CD8-positive, alpha-beta memory T cell (primary cell): Measurements from ENCODE around the gene PLA2R1. TPM values are rescaled to one million over a fixed set of nuclear protein-coding genes. Genes with fewer than 3 reads are reported as not detected.

ENCODE experiments used
- CTCF ChIA-PET: fragments of 350-600 bp; sonication (Branson Sonifier 250); formaldehyde crosslinking; loops from one replicate; lab custom pipeline; 2021; ENCODE audit warnings: antibody characterized with exemption; lab: Charles Lee
- POLR2A ChIA-PET: fragments of 350-600 bp; sonication (Branson Sonifier 250); formaldehyde crosslinking; loops from one replicate; lab custom pipeline; 2021; ENCODE audit warnings: antibody characterized with exemption; lab: Charles Lee
- DNase-seq, 5 donors: peaks; one replicate each; pipeline versions ENCODE4 v3.0.0 to v3.0.0-alpha.2; 2020 to 2022; ENCODE audit warnings: mixed read lengths in 1 of 5
- H3K27ac ChIP-seq: one replicate; pipeline ENCODE4 v1.7.0; 2013; ENCODE audit warnings: low read depth, mild to moderate bottlenecking, low read length, moderate library complexity
- H3K27me3 ChIP-seq: 2 replicates; pipeline ENCODE4 v1.7.0; 2013; ENCODE audit warnings: low read length, mild to moderate bottlenecking; ENCODE audit not compliant: insufficient read depth, poor library complexity, severe bottlenecking
- H3K36me3 ChIP-seq: 2 replicates; pipeline ENCODE4 v1.7.0; 2013; ENCODE audit warnings: mild to moderate bottlenecking, low read length, moderate library complexity; ENCODE audit not compliant: insufficient read depth
- H3K4me1 ChIP-seq: 2 replicates; pipeline ENCODE4 v1.7.0; 2013; ENCODE audit warnings: mild to moderate bottlenecking, low read length, moderate library complexity; ENCODE audit not compliant: insufficient read depth
- H3K4me3 ChIP-seq: 2 replicates; pipeline ENCODE4 v1.7.0; 2013; ENCODE audit warnings: mild to moderate bottlenecking, low read length
- H3K9me3 ChIP-seq: 2 replicates; pipeline ENCODE4 v1.7.0; 2013; ENCODE audit warnings: mild to moderate bottlenecking, low read length
- H3K27ac Mint-ChIP-seq, 8 donors: one replicate each; pipeline ENCODE4 v1.8.0; 2020 to 2021; ENCODE audit warnings: mixed read lengths in 8 of 8, mild to moderate bottlenecking in 6 of 8, inconsistent platforms in 3 of 8, moderate library complexity in 3 of 8
- H3K27me3 Mint-ChIP-seq, 2 donors: one replicate each; pipeline ENCODE4 v1.8.0; 2020 to 2021; ENCODE audit warnings: mixed read lengths in 2 of 2, mild to moderate bottlenecking in 1 of 2, moderate library complexity in 1 of 2
- H3K36me3 Mint-ChIP-seq, 3 donors: one replicate each; pipeline ENCODE4 v1.8.0; 2020 to 2021; ENCODE audit warnings: mixed read lengths in 3 of 3, inconsistent platforms in 1 of 3, mild to moderate bottlenecking in 1 of 3
- H3K4me1 Mint-ChIP-seq, 3 donors: one replicate each; pipeline ENCODE4 v1.8.0; 2020 to 2021; ENCODE audit warnings: mixed read lengths in 3 of 3, inconsistent platforms in 1 of 3, mild to moderate bottlenecking in 1 of 3
- H3K4me3 Mint-ChIP-seq, 7 donors: one replicate each; pipeline ENCODE4 v1.8.0; 2020 to 2021; ENCODE audit warnings: mixed read lengths in 7 of 7, mild to moderate bottlenecking in 6 of 7, moderate library complexity in 4 of 7, inconsistent platforms in 2 of 7
- H3K9me3 Mint-ChIP-seq, 5 donors: one replicate each; pipeline ENCODE4 v1.8.0; 2020 to 2022; ENCODE audit warnings: mixed read lengths in 5 of 5, mild to moderate bottlenecking in 3 of 5, moderate library complexity in 2 of 5, inconsistent platforms in 1 of 5
- polyA plus RNA-seq: library from polyadenylated mRNA; unstranded; fragments of 300-500 nt; fragmentation: Illumina TruSeq; gene quantifications from one replicate; pipeline ENCODE4 v1.2.3, GENCODE V29; 2021
- total RNA-seq, 2 experiments: library from RNA; stranded (reverse); gene quantifications; one replicate each; pipeline ENCODE4 v1.2.3, GENCODE V29; 2021

Gene PLA2R1
- total RNA-seq, result not detected
- not detected for polyA plus RNA-seq

DNA sequence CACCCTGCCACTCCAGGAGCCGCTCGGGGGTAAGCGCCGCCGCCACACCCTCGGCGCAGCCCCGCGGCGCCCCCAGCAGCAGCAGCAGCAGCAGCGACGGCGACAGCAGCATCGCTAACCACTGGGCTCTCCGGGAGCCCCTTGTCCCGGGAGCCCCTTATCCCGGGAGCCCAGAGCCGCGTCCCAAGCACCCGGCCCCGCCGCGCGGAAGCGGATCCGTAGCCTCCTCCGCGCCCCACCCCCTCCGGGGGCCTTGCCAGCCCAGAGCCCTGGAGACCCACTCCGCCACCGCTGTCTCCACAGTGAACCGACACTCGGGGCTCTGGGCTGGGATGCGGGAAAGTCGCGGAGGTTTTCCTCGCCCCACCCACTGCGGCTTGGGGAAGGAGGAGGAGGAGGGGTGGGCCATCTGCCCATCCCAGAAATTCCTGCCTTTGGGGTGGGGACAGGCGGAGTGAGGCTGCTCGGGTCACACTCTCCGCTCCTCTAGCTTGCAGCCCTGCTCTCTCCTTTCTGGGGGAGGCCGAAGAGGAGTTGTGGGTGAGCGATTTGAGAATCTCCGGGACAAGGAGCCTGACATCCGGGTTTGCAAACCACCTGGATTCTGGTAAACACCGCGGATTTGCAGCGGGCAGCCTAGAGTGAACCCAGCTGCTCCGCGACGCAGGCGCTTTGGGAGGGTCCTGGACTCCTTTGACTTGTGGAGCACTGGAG, at the start of gene PLA2R1:
TSS of gene PLA2R1 (minus strand) at position 324 of the 714 bp plus-strand sequence. CDS start at position 112, 212 bp downstream.
- DNase-seq, result no peak
- Histone ChIP-seq H3K27ac (no peak within 1 kb of the TSS), H3K4me1 (no peaks in the 10 kb centered on the region), H3K9me3 (no peaks in the 10 kb centered on the region), H3K27me3 (peaks cover 20% of the 10 kb centered on the region), H3K4me3 (peak within 1 kb of the TSS; percentile 26), H3K36me3 (no peaks in the 10 kb centered on the region)
- Mint-ChIP-seq H3K27ac (no peak within 1 kb of the TSS), H3K9me3 (peaks cover 0 to 2% (median 0%) of the 10 kb centered on the region in 5 donors), H3K4me3 (peak within 1 kb of the TSS in 6 of 7 donors; percentile 38 to 74 (median 54)), H3K36me3 (peaks cover 0 to 1% (median 0%) of the 10 kb centered on the region in 3 donors), H3K4me1 (peaks cover 0 to 8% (median 3%) of the 10 kb centered on the region in 3 donors), H3K27me3 (peaks cover 25 to 67% of the 10 kb centered on the region in 2 donors)
- ChIA-PET POLR2A (no interaction called here), CTCF (no interaction called here)

DNA sequence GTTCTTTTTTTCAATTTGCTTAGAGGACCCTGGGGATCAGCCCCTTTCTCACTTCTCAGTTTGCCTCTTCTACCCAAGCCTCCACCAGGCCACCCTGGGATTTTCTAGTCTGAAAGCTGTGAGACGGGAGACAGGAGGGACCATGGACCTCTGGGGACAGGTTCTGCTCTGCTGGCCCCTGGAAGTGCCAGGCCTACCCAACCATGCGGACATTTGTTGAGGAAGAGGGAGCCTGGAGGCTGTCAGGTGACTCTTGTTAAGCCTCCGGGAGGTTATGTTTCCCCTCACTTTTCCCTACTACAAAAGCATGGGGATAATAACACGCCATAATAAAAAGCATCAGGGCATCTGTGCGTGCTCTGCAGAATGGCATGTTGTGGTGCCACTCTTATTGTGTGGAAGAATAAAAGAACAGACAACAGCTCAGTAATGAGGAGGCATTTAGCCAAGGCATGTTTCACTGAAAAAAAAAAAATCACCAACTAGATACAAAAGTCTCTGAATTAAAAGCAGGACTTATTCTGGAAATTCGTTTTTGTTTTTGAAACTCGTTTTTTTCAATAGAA, 48.3 kb upstream of the PLA2R1 start:
- H3K4me1 Mint-ChIP-seq, result no peaks in the 10 kb centered on the region
- no peaks in the 10 kb centered on the region for H3K9me3 Mint-ChIP-seq
- H3K27me3 Mint-ChIP-seq, result peaks cover 20 to 64% of the 10 kb centered on the region in 2 donors
- POLR2A ChIA-PET, result no interaction called here
- Histone ChIP-seq H3K36me3 (no peaks in the 10 kb centered on the region), H3K27me3 (no peaks in the 10 kb centered on the region), H3K27ac (no peak overlapping the region), H3K9me3 (no peaks in the 10 kb centered on the region), H3K4me1 (no peaks in the 10 kb centered on the region), H3K4me3 (no peak overlapping the region)
- no peak overlapping the region for H3K27ac Mint-ChIP-seq
- no peak for DNase-seq
- CTCF ChIA-PET, result interaction anchor here (0.7 to 1.9 kb wide), 9 partner anchors 10 to 952 kb away, joined by 3 to 13 read pairs (median 3); no protein-coding TSS in a partner anchor
- H3K36me3 Mint-ChIP-seq, result no peaks in the 10 kb centered on the region
- no peak overlapping the region for H3K4me3 Mint-ChIP-seq

DNA sequence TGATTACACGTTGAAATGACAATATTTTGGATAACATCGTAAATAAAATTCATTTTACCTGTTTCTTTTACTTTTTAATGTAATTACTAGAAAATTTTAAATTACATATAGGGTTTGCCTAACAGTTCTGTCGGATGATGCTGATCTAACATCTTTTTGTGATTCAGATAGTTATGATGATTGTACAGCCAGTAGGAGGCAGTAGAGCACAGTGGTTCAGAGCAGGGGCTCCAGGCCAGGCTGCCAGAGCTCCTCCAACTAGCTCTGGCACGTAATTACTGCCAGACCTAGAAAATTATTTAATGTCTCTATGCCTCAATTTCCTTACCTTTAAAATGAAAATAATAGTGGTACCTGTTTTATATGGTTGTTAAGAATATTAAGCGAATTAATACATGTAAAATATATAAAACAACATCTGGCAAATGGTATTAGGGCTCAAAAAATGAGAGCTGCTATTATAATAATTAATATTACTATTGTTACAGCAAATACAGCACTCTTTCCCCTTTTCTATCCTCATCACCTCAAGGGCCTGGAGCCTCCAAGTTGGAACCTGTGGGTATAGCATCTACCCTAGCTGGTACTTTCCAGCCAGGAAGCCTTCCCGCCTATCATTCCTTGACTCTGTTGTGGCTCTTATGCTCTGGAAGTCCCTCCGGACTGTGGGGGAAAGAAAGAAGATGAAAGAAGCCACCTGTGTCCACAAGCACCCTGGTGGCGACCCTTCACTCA, 47.7 kb upstream of the PLA2R1 start:
- H3K36me3 Mint-ChIP-seq, result no peaks in the 10 kb centered on the region
- H3K27ac Mint-ChIP-seq, result no peak overlapping the region
- Histone ChIP-seq H3K27ac (no peak overlapping the region), H3K36me3 (no peaks in the 10 kb centered on the region), H3K27me3 (no peaks in the 10 kb centered on the region), H3K4me1 (no peaks in the 10 kb centered on the region), H3K9me3 (no peaks in the 10 kb centered on the region), H3K4me3 (no peak overlapping the region)
- DNase-seq, result peak in 4 of 5 donors; percentile 23 to 52 (median 34)
- peaks cover 20 to 61% of the 10 kb centered on the region in 2 donors for H3K27me3 Mint-ChIP-seq
- ChIA-PET POLR2A (no interaction called here), CTCF (interaction anchor here (0.7 to 1.9 kb wide), 9 partner anchors 11 to 953 kb away, joined by 3 to 13 read pairs (median 3); no protein-coding TSS in a partner anchor)
- no peaks in the 10 kb centered on the region for H3K9me3 Mint-ChIP-seq
- H3K4me3 Mint-ChIP-seq, result no peak overlapping the region
- no peaks in the 10 kb centered on the region for H3K4me1 Mint-ChIP-seq

DNA sequence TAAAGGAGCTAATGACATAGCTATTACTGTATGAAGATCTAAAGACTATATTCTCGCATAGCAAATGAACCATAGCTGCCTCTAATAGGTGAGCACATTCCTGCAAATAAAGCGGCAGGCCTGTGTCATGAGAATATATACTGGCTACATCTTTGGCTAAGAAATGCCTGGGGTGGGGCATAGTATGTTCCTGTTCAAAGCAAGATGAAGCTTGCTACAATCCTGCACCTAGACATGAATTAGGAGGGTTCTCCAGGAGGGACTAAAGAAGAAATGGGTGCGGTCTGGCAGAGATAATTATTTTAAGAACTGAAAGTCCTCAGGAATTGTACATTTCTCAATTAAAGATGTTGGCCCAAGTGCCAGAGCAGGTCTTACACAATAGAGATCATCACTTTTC, 46.8 kb upstream of the PLA2R1 start:
- H3K9me3 ChIP-seq, result no peaks in the 10 kb centered on the region

DNA sequence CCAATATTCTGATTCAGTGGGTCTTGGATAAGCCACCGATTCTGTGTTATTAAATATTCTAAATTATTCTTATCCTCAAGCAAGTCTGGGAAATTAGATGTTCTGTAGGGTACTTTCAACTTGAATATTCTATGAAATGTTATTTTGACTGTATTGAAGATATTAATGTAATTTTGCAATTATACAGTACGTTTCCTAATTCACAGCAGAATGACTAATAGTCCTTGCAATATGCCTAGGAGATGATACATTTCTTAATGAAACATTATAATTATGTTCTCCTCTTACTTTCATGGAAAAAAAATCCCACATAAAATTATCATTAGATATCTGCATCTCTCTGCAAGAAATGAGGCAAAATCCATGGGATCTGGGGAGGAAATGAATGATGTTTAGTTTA, 46.2 kb upstream of the PLA2R1 start:
- Mint-ChIP-seq H3K4me3 (no peak overlapping the region), H3K27ac (no peak overlapping the region), H3K9me3 (no peaks in the 10 kb centered on the region), H3K27me3 (peaks cover 11 to 59% of the 10 kb centered on the region in 2 donors), H3K4me1 (no peaks in the 10 kb centered on the region), H3K36me3 (no peaks in the 10 kb centered on the region)
- H3K27me3 ChIP-seq, result no peaks in the 10 kb centered on the region
- no peak overlapping the region for H3K27ac ChIP-seq
- POLR2A ChIA-PET, result no interaction called here
- H3K4me3 ChIP-seq, result no peak overlapping the region
- no peaks in the 10 kb centered on the region for H3K36me3 ChIP-seq
- CTCF ChIA-PET, result interaction anchor here (1.9 kb wide), 1 partner anchor 885 kb away, joined by 13 read pairs; no protein-coding TSS in a partner anchor
- no peak for DNase-seq
- no peaks in the 10 kb centered on the region for H3K4me1 ChIP-seq
- no peaks in the 10 kb centered on the region for H3K9me3 ChIP-seq

More for the DNA sequence above, 46.8 kb upstream of the PLA2R1 start:
- ChIA-PET POLR2A (no interaction called here), CTCF (interaction anchor here (1.3 to 1.9 kb wide), 3 partner anchors 12 to 885 kb away, joined by 3 to 13 read pairs (median 5); no protein-coding TSS in a partner anchor)
- Mint-ChIP-seq H3K9me3 (no peaks in the 10 kb centered on the region), H3K27ac (peak overlapping the region in 1 of 8 donors; percentile 14), H3K4me1 (no peaks in the 10 kb centered on the region), H3K4me3 (no peak overlapping the region), H3K36me3 (no peaks in the 10 kb centered on the region), H3K27me3 (peaks cover 15 to 59% of the 10 kb centered on the region in 2 donors)
- H3K36me3 ChIP-seq, result no peaks in the 10 kb centered on the region
- no peak for DNase-seq
- no peaks in the 10 kb centered on the region for H3K27me3 ChIP-seq
- H3K4me3 ChIP-seq, result no peak overlapping the region
- no peaks in the 10 kb centered on the region for H3K4me1 ChIP-seq
- H3K27ac ChIP-seq, result no peak overlapping the region

DNA sequence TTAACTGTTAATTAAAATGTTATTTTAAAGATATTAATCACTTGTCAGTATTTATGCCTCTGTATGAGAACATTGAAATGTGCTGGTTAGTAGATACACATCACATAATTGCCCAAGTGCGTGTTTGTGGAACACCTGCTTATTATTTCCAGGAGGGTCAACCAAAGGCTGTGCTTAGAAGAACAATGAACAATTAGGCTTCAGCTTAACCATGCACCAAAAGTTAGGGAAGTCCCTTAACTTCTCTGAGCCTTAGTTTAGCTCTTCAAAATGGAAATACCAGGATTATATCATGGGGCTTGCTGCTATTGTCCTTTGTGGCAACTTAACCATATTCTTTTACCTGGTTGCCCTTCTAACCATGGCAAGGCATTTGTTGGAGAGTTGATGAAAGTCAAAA, 43.0 kb upstream of the PLA2R1 start:
- no peak overlapping the region for H3K27ac Mint-ChIP-seq
- H3K4me3 Mint-ChIP-seq, result no peak overlapping the region
- H3K27me3 Mint-ChIP-seq, result peaks cover 4 to 43% of the 10 kb centered on the region in 2 donors
- ChIA-PET CTCF (no interaction called here), POLR2A (no interaction called here)
- no peaks in the 10 kb centered on the region for H3K4me1 Mint-ChIP-seq
- no peaks in the 10 kb centered on the region for H3K4me1 ChIP-seq
- DNase-seq, result no peak
- no peaks in the 10 kb centered on the region for H3K9me3 ChIP-seq
- no peak overlapping the region for H3K4me3 ChIP-seq
- no peaks in the 10 kb centered on the region for H3K27me3 ChIP-seq
- H3K27ac ChIP-seq, result no peak overlapping the region
- H3K36me3 Mint-ChIP-seq, result no peaks in the 10 kb centered on the region
- H3K36me3 ChIP-seq, result no peaks in the 10 kb centered on the region
- no peaks in the 10 kb centered on the region for H3K9me3 Mint-ChIP-seq

DNA sequence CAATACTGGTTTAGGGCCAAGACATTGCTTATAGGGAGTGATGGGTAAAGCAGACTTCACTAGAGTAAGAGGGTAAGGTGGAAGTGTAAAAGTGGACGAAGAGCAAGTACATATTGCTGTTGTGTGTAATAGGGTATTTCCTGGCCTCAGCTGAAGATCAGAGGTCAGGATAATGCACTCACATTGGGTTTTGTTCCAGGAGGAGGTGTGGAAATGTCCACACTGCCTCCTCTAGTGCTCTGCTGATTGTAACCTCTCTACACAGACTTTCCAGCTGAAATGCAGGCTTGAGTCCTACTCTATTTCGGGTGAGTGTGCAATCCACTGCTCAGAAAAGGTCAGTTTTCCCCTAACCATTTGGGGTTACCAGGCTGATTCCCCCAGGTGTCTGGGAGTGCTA, 41.7 kb upstream of the PLA2R1 start:
- H3K27me3 ChIP-seq, result no peaks in the 10 kb centered on the region
- ChIA-PET POLR2A (no interaction called here), CTCF (no interaction called here)
- H3K27me3 Mint-ChIP-seq, result peaks cover 2 to 39% of the 10 kb centered on the region in 2 donors
- no peaks in the 10 kb centered on the region for H3K4me1 ChIP-seq
- no peak for DNase-seq
- H3K36me3 Mint-ChIP-seq, result no peaks in the 10 kb centered on the region
- H3K4me3 ChIP-seq, result no peak overlapping the region
- no peak overlapping the region for H3K27ac Mint-ChIP-seq
- no peaks in the 10 kb centered on the region for H3K4me1 Mint-ChIP-seq
- H3K27ac ChIP-seq, result no peak overlapping the region
- no peaks in the 10 kb centered on the region for H3K36me3 ChIP-seq
- H3K9me3 ChIP-seq, result no peaks in the 10 kb centered on the region
- no peaks in the 10 kb centered on the region for H3K9me3 Mint-ChIP-seq
- H3K4me3 Mint-ChIP-seq, result no peak overlapping the region
